Urinary bladder (tissue), 4 donors: ENCODE data around the gene GALNTL6. TPM values are rescaled to one million over a fixed set of nuclear protein-coding genes. Genes with fewer than 3 reads are reported as not detected.

ENCODE experiments used
- DNase-seq: peaks from one replicate; pipeline ENCODE4 v3.0.0-alpha.2; 2015; ENCODE audit errors: extremely low spot score
- H3K27ac ChIP-seq: one replicate; pipeline ENCODE4 v1.5.1; 2013; ENCODE audit warnings: low read depth, mild to moderate bottlenecking, moderate library complexity
- H3K36me3 ChIP-seq: one replicate; pipeline ENCODE4 v1.6.1; 2013; ENCODE audit warnings: mild to moderate bottlenecking, moderate library complexity; ENCODE audit not compliant: insufficient read depth
- H3K4me1 ChIP-seq: one replicate; pipeline ENCODE4 v1.6.1; 2013; ENCODE audit warnings: mild to moderate bottlenecking, moderate library complexity; ENCODE audit not compliant: insufficient read depth
- H3K4me3 ChIP-seq: one replicate; pipeline ENCODE4 v1.5.1; 2013; ENCODE audit warnings: low read depth, low read length
- WGBS: extraction: QIAGEN DNeasy Blood & Tissue Kit; methylation state at CpG from one replicate; pipeline ENCODE4 v1.1.7; 2013; 5-methylcytosine and 5-hydroxymethylcytosine counted together
- polyA plus RNA-seq: library from polyadenylated mRNA; stranded (reverse); fragments of 200-250 nt; gene quantifications from one replicate; pipeline ENCODE4 v1.2.3, GENCODE V29; 2013
- total RNA-seq: library from RNA; depleted of rRNA; stranded (reverse); fragments of >200 nt; gene quantifications from one replicate; pipeline ENCODE4 v1.2.3, GENCODE V29; 2014
- donor health status: healthy with polysubstance abuse.
- donor health status: healthy.

The GALNTL6 gene
- total and polyA plus RNA-seq, 2 donors = 0.57 to 1.5 TPM

- no peak for DNase-seq
- H3K27ac ChIP-seq = no peak overlapping the region
- no peaks in the 10 kb centered on the region for H3K4me1 ChIP-seq
- 97% methylated on average over 4 of the region's 4 CpGs for WGBS
- H3K36me3 ChIP-seq = no peaks in the 10 kb centered on the region
- no peak overlapping the region for H3K4me3 ChIP-seq
Observed at GRCh38 chr4:172127168-172127567, 314.0 kb downstream of the GALNTL6 start.

- 70% methylated on average over 1 of the region's 1 CpG for WGBS
- no peak overlapping the region for H3K4me3 ChIP-seq
- no peaks in the 10 kb centered on the region for H3K4me1 ChIP-seq
- H3K27ac ChIP-seq = no peak overlapping the region
- DNase-seq = no peak
- H3K36me3 ChIP-seq = no peaks in the 10 kb centered on the region
Observed at GRCh38 chr4:172129593-172129992, 316.4 kb downstream of the GALNTL6 start.

GRCh38 chr4:172134521-172134920 is 321.3 kb downstream of the GALNTL6 start:
- DNase-seq = no peak
- Histone ChIP-seq H3K4me3 (no peak overlapping the region), H3K36me3 (no peaks in the 10 kb centered on the region), H3K4me1 (no peaks in the 10 kb centered on the region), H3K27ac (no peak overlapping the region)
- 91% methylated on average over 2 of the region's 2 CpGs for whole genome bisulfite sequencing

GRCh38 chr4:172141025-172141424 is 327.8 kb downstream of the GALNTL6 start:
- no peak overlapping the region for H3K4me3 ChIP-seq
- 66% methylated on average over 2 of the region's 2 CpGs for WGBS
- H3K27ac ChIP-seq = no peak overlapping the region
- H3K4me1 ChIP-seq = no peaks in the 10 kb centered on the region
- no peaks in the 10 kb centered on the region for H3K36me3 ChIP-seq
- no peak for DNase-seq

- no peak for DNase-seq
- Histone ChIP-seq H3K27ac (no peak overlapping the region), H3K4me3 (no peak overlapping the region), H3K4me1 (no peaks in the 10 kb centered on the region), H3K36me3 (no peaks in the 10 kb centered on the region)
- 37% methylated on average over 2 of the region's 2 CpGs for WGBS
Observed at GRCh38 chr4:172142281-172142741, 329.1 kb downstream of the GALNTL6 start.

GRCh38 chr4:172143605-172144314 is 330.6 kb downstream of the GALNTL6 start:
- no peaks in the 10 kb centered on the region for H3K36me3 ChIP-seq
- DNase-seq = no peak
- no peak overlapping the region for H3K4me3 ChIP-seq
- H3K27ac ChIP-seq = no peak overlapping the region
- WGBS = 34% methylated on average over 3 of the region's 3 CpGs
- no peaks in the 10 kb centered on the region for H3K4me1 ChIP-seq

- WGBS = 28% methylated on average over 2 of the region's 2 CpGs
- H3K4me1 ChIP-seq = no peaks in the 10 kb centered on the region
- H3K27ac ChIP-seq = no peak overlapping the region
- no peaks in the 10 kb centered on the region for H3K36me3 ChIP-seq
- DNase-seq = no peak
- no peak overlapping the region for H3K4me3 ChIP-seq
Observed at GRCh38 chr4:172147687-172148086, 334.5 kb downstream of the GALNTL6 start.

GRCh38 chr4:172149329-172149728 is 336.1 kb downstream of the GALNTL6 start:
- DNase-seq = no peak
- Histone ChIP-seq H3K4me3 (no peak overlapping the region), H3K27ac (no peak overlapping the region), H3K4me1 (no peaks in the 10 kb centered on the region), H3K36me3 (no peaks in the 10 kb centered on the region)
- WGBS = 44% methylated on average over 5 of the region's 5 CpGs

GRCh38 chr4:172152284-172152683 is 339.1 kb downstream of the GALNTL6 start:
- no peaks in the 10 kb centered on the region for H3K36me3 ChIP-seq
- H3K4me1 ChIP-seq = no peaks in the 10 kb centered on the region
- 86% methylated on average over 3 of the region's 3 CpGs for WGBS
- H3K27ac ChIP-seq = no peak overlapping the region
- no peak overlapping the region for H3K4me3 ChIP-seq
- no peak for DNase-seq

GRCh38 chr4:172153719-172154118 is 340.5 kb downstream of the GALNTL6 start:
- 88% methylated on average over 4 of the region's 4 CpGs for WGBS
- no peak for DNase-seq
- Histone ChIP-seq H3K36me3 (no peaks in the 10 kb centered on the region), H3K4me3 (no peak overlapping the region), H3K27ac (no peak overlapping the region), H3K4me1 (no peaks in the 10 kb centered on the region)

- no peak for DNase-seq
- H3K36me3 ChIP-seq = no peaks in the 10 kb centered on the region
- no peaks in the 10 kb centered on the region for H3K4me1 ChIP-seq
- H3K27ac ChIP-seq = no peak overlapping the region
- 82% methylated on average over 15 of the region's 15 CpGs for WGBS
- no peak overlapping the region for H3K4me3 ChIP-seq
Observed at GRCh38 chr4:172155838-172156345, 342.7 kb downstream of the GALNTL6 start.

GRCh38 chr4:172157946-172158345 is 344.7 kb downstream of the GALNTL6 start:
- no peak overlapping the region for H3K4me3 ChIP-seq
- 64% methylated on average over 2 of the region's 2 CpGs for WGBS
- no peak for DNase-seq
- H3K4me1 ChIP-seq = no peaks in the 10 kb centered on the region
- no peak overlapping the region for H3K27ac ChIP-seq
- no peaks in the 10 kb centered on the region for H3K36me3 ChIP-seq

GRCh38 chr4:172163215-172163614 is 350.0 kb downstream of the GALNTL6 start:
- Histone ChIP-seq H3K27ac (no peak overlapping the region), H3K4me3 (no peak overlapping the region), H3K4me1 (no peaks in the 10 kb centered on the region), H3K36me3 (no peaks in the 10 kb centered on the region)
- 41% methylated on average over 2 of the region's 2 CpGs for WGBS
- no peak for DNase-seq

- no peak overlapping the region for H3K4me3 ChIP-seq
- 39% methylated on average over 2 of the region's 2 CpGs for whole genome bisulfite sequencing
- H3K36me3 ChIP-seq = no peaks in the 10 kb centered on the region
- DNase-seq = no peak
- H3K4me1 ChIP-seq = no peaks in the 10 kb centered on the region
- no peak overlapping the region for H3K27ac ChIP-seq
Observed at GRCh38 chr4:172168888-172169287, 355.7 kb downstream of the GALNTL6 start.
